Kidney (tissue), 14 donors: ENCODE measurements around the gene C1S. TPM values are rescaled to one million over a fixed set of nuclear protein-coding genes. Genes with fewer than 3 reads are reported as not detected.
A peak's percentile ranks its signal among the peaks of the same experiment; 100 is the strongest.

Experiments used
- DNase-seq, 5 donors: peaks; one replicate each; pipeline ENCODE4 v3.0.0-alpha.2; 2013 to 2020
- FAIRE-seq: peaks from 2 replicates; lab custom pipeline; 2012; peaks lifted over from hg19 to GRCh38; lab: Jason Lieb, UNC
- H3K27ac ChIP-seq, 2 donors: one replicate each; pipeline ENCODE4 v1.7.0; 2013; ENCODE audit warnings: low read depth in 2 of 2, low read length in 2 of 2, inconsistent platforms in 1 of 2
- H3K27me3 ChIP-seq: one replicate; pipeline ENCODE4 v1.7.1; 2013; ENCODE audit warnings: low read length, inconsistent platforms; ENCODE audit not compliant: control insufficient read depth, insufficient read depth
- H3K36me3 ChIP-seq, 3 donors: one replicate each; pipeline versions ENCODE4 v1.7.0 to v1.7.1; 2013; ENCODE audit warnings: low read length in 3 of 3, control low read depth in 1 of 3, inconsistent platforms in 1 of 3; ENCODE audit not compliant: insufficient read depth in 3 of 3, control insufficient read depth in 2 of 3
- H3K4me1 ChIP-seq, 3 donors: one replicate each; pipeline versions ENCODE4 v1.7.0 to v1.7.1; 2013; ENCODE audit warnings: low read length in 3 of 3, inconsistent platforms in 1 of 3, low read depth in 1 of 3; ENCODE audit not compliant: control insufficient read depth in 2 of 3, insufficient read depth in 2 of 3
- H3K4me3 ChIP-seq, 3 donors: one replicate each; pipeline versions ENCODE4 v1.7.0 to v1.8.1; 2013; ENCODE audit warnings: low read length in 3 of 3, control low read depth in 1 of 3, inconsistent platforms in 1 of 3
- H3K9ac ChIP-seq, 3 donors: one replicate each; pipeline versions ENCODE4 v1.7.0 to v1.7.1; 2013; ENCODE audit warnings: low read length in 3 of 3, control low read depth in 1 of 3, inconsistent platforms in 1 of 3
- H3K9me3 ChIP-seq, 3 donors: one replicate each; pipeline versions ENCODE4 v1.7.0 to v1.7.1; 2013; ENCODE audit warnings: low read length in 3 of 3, control low read depth in 1 of 3, inconsistent platforms in 1 of 3; ENCODE audit not compliant: control insufficient read depth in 2 of 3, insufficient read depth in 1 of 3
- CTCF ChIP-seq: IDR thresholded peaks from 3 replicates; pipeline ENCODE4 v1.5.1; 2012; ENCODE audit warnings: mild to moderate bottlenecking, moderate library complexity, borderline replicate concordance; ENCODE audit not compliant: insufficient read depth; ENCODE audit errors: extremely low read depth
- intact Hi-C: fragments of 100-400 bp; cut with DNase I; formaldehyde crosslinking; loops from one replicate; pipeline ENCODE4 v1.11.1; 2022
- polyA plus RNA-seq: library from polyadenylated mRNA; stranded (reverse); fragments of 350-450 nt; fragmentation: Illumina TruSeq; extraction: RNeasy Lipid Tissue Mini Kit (QIAGEN cat#74804); gene quantifications from one replicate; pipeline ENCODE4 v1.2.3, GENCODE V29; 2014; ENCODE audit warnings: low read depth, low replicate concordance; ENCODE audit not compliant: insufficient read depth
- total RNA-seq: library from RNA; stranded (reverse); fragmentation: NEBNext Ultra II Directional; extraction: Animal tissue kit (Norgen Biotek cat#: 25700); gene quantifications from one replicate; pipeline ENCODE4 v1.2.1, GENCODE V29; 2021
- donor health status: control.
- donor health status: control.
- donor health status: control.
- donor health status: control.
- donor health status: control.
- donor health status: DM: yes; HTN: yes; CAD: no.
- donor health status: Normal renal cell carcinoma (clear cell type).

The C1S gene
- total and polyA plus RNA-seq, 2 donors from 2014 or later = 81.2 to 402 TPM

DNA sequence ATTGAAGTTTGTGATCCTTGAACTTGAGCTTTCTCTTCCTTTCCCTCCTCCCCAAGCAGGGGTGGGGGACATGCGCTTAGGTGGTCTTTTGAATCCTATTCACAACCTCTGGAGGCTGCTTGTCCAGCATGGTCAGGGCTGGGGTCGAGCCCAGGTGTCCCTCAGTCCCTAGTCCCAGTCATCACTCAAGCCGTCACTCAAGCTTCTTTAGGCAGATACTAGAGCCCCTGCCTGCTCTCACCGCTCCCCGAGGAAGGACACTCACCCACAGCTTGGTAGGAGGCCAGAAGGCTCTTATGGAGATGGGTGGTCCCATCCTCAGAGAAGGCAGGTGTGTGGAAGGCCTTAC lies 49.0 kb downstream of the C1S start:
- FAIRE-seq (no peak), DNase-seq (no peak)
- H3K27me3 ChIP-seq = no peaks in the 10 kb centered on the region
- peak overlapping the region in 1 of 3 donors; percentile 15 for H3K9ac ChIP-seq
- H3K4me3 ChIP-seq = peak overlapping the region in 1 of 3 donors; percentile 71
- H3K9me3 ChIP-seq = no peaks in the 10 kb centered on the region
- H3K36me3 ChIP-seq = peaks cover 0 to 4% (median 0%) of the 10 kb centered on the region in 3 donors
- TF ChIP-seq CTCF = no peak
- H3K4me1 ChIP-seq = peaks cover 0 to 10% (median 0%) of the 10 kb centered on the region in 3 donors
- no peak overlapping the region for H3K27ac ChIP-seq
- intact Hi-C loops = no loop called here

- TF ChIP-seq CTCF = no peak
- Histone ChIP-seq H3K4me1 (peaks cover 0 to 10% (median 0%) of the 10 kb centered on the region in 3 donors), H3K9me3 (no peaks in the 10 kb centered on the region), H3K27ac (no peak overlapping the region), H3K36me3 (peaks cover 0 to 4% (median 0%) of the 10 kb centered on the region in 3 donors), H3K9ac (no peak overlapping the region), H3K4me3 (no peak overlapping the region), H3K27me3 (no peaks in the 10 kb centered on the region)
- intact Hi-C loops = no loop called here
- FAIRE-seq (no peak), DNase-seq (peak in 1 of 5 donors; percentile 46)
Measured at GRCh38 chr12:7110661-7111060, 50.1 kb downstream of the C1S start.

DNA sequence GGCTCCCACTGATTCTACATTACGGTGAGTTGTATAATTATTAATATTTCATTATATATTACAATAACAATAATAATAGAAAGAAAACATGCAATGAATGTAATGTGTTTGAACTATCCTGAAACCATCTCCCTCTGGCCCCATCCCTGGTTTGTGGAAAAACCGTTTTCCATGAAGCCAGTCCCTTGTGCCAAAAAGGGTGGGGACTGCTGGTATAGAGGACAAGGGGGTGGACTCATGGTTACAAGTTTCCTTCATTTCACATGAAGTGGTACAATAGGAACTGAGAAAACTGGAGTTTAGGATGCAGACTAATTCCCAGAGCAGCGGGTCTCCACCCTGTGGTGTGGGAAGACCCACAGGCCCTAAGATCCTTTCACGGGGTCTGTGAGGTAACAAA lies 51.5 kb downstream of the C1S start:
- intact Hi-C loops = no loop called here
- Histone ChIP-seq H3K9ac (no peak overlapping the region), H3K9me3 (no peaks in the 10 kb centered on the region), H3K4me1 (peaks cover 0 to 10% (median 0%) of the 10 kb centered on the region in 3 donors), H3K27ac (no peak overlapping the region), H3K27me3 (no peaks in the 10 kb centered on the region), H3K36me3 (peaks cover 0 to 4% (median 0%) of the 10 kb centered on the region in 3 donors), H3K4me3 (no peak overlapping the region)
- no peak for FAIRE-seq
- no peak for DNase-seq
- TF ChIP-seq CTCF = no peak

DNA sequence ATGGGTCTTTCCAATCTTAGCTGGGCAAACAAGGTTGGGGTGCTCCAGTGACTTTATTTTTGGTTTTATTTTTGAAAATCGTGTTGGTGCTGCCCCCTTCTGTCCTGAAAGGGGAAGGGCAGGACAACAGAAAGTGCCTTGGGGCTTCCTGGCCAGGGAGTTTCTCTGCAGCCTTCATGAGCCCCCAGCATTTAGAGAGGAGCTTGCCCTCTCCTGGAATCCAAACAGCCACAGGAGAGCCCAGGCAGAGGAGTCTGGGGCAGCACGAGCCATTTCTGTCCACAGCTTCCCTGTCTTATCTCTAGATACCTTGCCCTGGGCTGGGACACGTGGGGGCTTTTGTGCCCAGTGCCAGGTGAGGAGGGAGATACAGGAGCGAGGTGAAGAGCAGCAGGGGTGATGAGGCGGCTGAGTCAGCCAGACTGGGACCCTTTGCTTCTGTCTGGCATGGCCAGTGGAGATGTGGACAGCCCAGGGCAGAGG lies 52.9 kb downstream of the C1S start:
- intact Hi-C loops = no loop called here
- TF ChIP-seq CTCF = peak; percentile 77
- no peak overlapping the region for H3K4me3 ChIP-seq

More for the DNA sequence above, 52.9 kb downstream of the C1S start:
- Histone ChIP-seq H3K27me3 (no peaks in the 10 kb centered on the region), H3K9ac (no peak overlapping the region), H3K27ac (no peak overlapping the region), H3K4me1 (peaks cover 0 to 6% (median 0%) of the 10 kb centered on the region in 3 donors), H3K36me3 (peaks cover 0 to 4% (median 0%) of the 10 kb centered on the region in 3 donors), H3K9me3 (no peaks in the 10 kb centered on the region)
- FAIRE-seq = no peak
- peak in 3 of 5 donors; percentile 33 to 58 (median 45) for DNase-seq
